SH-SY5Y (cell line): ENCODE results near the gene SLC22A13.

Experiments used
- GATA2 ChIP-seq: IDR thresholded peaks from 2 replicates; pipeline ENCODE4 v1.6.1; 2011; ENCODE audit warnings: mild to moderate bottlenecking, low read depth, low read length
- GATA3 ChIP-seq: IDR thresholded peaks from 2 replicates; pipeline ENCODE4 v1.6.1; 2011; ENCODE audit warnings: low read depth, mild to moderate bottlenecking, low read length, moderate library complexity

- TF ChIP-seq GATA3 (no peak), GATA2 (no peak)
Measured at GRCh38 chr3:38226273-38226672, 39.3 kb upstream of the SLC22A13 start.
